Large intestine (tissue), 3 donors: ENCODE results near the gene SPATA9. TPM values are rescaled to one million over a fixed set of nuclear protein-coding genes. Genes with fewer than 3 reads are reported as not detected.

Experiments used
- DNase-seq, 2 donors: peaks; one replicate each; pipeline versions ENCODE4 v3.0.0 to v3.0.0-alpha.2; 2013
- H3K27ac ChIP-seq: one replicate; pipeline ENCODE4 v1.5.1; 2013; ENCODE audit warnings: low read length
- H3K27me3 ChIP-seq: 2 replicates; pipeline ENCODE4 v1.6.1; 2013; ENCODE audit warnings: low read length; ENCODE audit not compliant: control insufficient read depth, insufficient read depth
- H3K36me3 ChIP-seq: 2 replicates; pipeline ENCODE4 v1.6.1; 2013; ENCODE audit warnings: low read length; ENCODE audit not compliant: control insufficient read depth, insufficient read depth
- H3K4me1 ChIP-seq: one replicate; pipeline ENCODE4 v1.6.1; 2013; ENCODE audit warnings: low read length; ENCODE audit not compliant: control insufficient read depth, insufficient read depth
- H3K4me3 ChIP-seq: one replicate; pipeline ENCODE4 v1.5.1; 2013; ENCODE audit warnings: low read length
- H3K9me3 ChIP-seq: one replicate; pipeline ENCODE4 v1.6.1; 2013; ENCODE audit warnings: mild to moderate bottlenecking, low read depth, low read length, moderate library complexity; ENCODE audit not compliant: control insufficient read depth
- WGBS: methylation state at CpG from one replicate; pipeline ENCODE4 v1.1.5; 2013; ENCODE audit warnings: low lambda C conversion rate; ENCODE audit not compliant: insufficient coverage; 5-methylcytosine and 5-hydroxymethylcytosine counted together
- polyA plus RNA-seq: library from polyadenylated mRNA; unstranded; fragments of 120-200 nt; gene quantifications from one replicate; pipeline ENCODE4 v1.2.1, GENCODE V29; 2013

Gene SPATA9
- polyA plus RNA-seq, 1 donor, result 1.1 TPM

- Histone ChIP-seq H3K9me3 (no peaks in the 10 kb centered on the region), H3K36me3 (no peaks in the 10 kb centered on the region), H3K27me3 (no peaks in the 10 kb centered on the region), H3K27ac (no peak overlapping the region), H3K4me3 (no peak overlapping the region), H3K4me1 (no peaks in the 10 kb centered on the region)
- no peak for DNase-seq
- no CpG with 5 or more reads among the region's 1 CpG for WGBS
These were observed 11.0 kb downstream of the SPATA9 start for GRCh38 chr5:95671826-95672225.

DNA sequence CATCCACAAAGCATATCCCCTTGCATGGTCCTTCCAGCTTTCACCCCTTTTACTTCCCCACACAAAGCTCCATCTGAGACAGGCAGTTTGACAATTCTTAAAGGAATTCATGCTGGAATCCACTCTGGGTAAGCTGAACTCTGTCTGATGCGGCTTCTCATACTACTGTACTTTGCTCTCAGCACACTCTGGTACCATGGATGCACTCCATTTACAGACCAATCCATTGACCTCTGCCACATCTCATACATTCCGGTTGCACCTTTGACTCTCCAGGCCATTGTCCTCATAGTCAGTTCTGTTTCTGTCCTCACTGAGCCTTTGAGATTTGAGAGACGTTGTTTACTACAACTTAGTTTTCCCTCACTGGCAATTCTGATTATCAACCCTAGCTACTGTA, 12.2 kb downstream of the SPATA9 start:
- WGBS, result no CpG with 5 or more reads among the region's 3 CpGs
- no peak overlapping the region for H3K27ac ChIP-seq
- H3K4me1 ChIP-seq, result no peaks in the 10 kb centered on the region
- H3K9me3 ChIP-seq, result no peaks in the 10 kb centered on the region
- no peak overlapping the region for H3K4me3 ChIP-seq
- H3K27me3 ChIP-seq, result no peaks in the 10 kb centered on the region
- no peak for DNase-seq
- no peaks in the 10 kb centered on the region for H3K36me3 ChIP-seq

DNA sequence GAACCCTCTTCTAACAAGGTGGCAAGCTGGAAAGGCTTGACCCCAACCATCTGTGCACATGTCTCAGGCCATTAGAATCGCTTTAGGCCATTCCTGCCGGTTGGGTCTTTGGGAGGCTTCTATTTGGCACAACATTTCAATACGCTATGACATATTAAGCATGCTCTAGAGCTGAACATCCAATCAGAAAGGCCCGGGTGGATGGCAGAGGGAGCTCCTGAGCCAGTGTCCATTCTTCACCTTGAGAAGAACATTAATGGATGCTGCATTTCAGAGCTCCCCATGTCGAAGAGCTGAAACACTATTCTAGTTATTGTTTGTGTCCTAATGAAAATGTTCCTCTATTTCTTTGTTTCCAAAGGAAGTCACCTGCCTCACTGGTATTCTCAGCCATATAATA, 12.8 kb downstream of the SPATA9 start:
- H3K4me1 ChIP-seq, result no peaks in the 10 kb centered on the region
- H3K9me3 ChIP-seq, result no peaks in the 10 kb centered on the region
- no peak for DNase-seq
- peak overlapping the region; percentile 10 for H3K27ac ChIP-seq
- no peak overlapping the region for H3K4me3 ChIP-seq
- H3K36me3 ChIP-seq, result no peaks in the 10 kb centered on the region
- no peaks in the 10 kb centered on the region for H3K27me3 ChIP-seq
- WGBS, result no CpG with 5 or more reads among the region's 5 CpGs

DNA sequence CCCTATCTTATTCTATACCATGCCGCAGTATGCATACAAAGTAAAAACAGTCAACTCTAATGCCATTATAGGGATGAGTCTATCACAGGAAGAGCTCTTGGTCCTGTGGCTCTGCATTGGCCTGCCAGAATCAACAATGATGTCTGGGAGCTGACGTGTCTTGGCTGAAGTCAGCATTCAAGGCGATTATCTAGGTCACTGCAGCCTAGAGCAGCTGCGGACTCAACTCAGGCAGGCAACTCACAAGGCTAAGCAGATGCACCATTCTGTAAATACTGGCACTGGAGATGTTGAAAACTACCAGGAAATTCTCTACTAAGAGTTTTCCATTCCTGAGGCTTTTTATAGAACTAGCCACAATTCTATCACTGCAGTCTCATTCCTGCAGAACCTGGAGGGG, 13.3 kb downstream of the SPATA9 start:
- DNase-seq, result peak; percentile 33 to 51
- 100% methylated on average over 1 of the region's 4 CpGs for WGBS
- H3K36me3 ChIP-seq, result no peaks in the 10 kb centered on the region
- no peak overlapping the region for H3K4me3 ChIP-seq
- peak overlapping the region; percentile 10 for H3K27ac ChIP-seq
- H3K27me3 ChIP-seq, result no peaks in the 10 kb centered on the region
- H3K9me3 ChIP-seq, result no peaks in the 10 kb centered on the region
- H3K4me1 ChIP-seq, result no peaks in the 10 kb centered on the region

GRCh38 chr5:95668728-95669127, 14.1 kb downstream of the SPATA9 start:
- H3K27ac ChIP-seq, result no peak overlapping the region
- WGBS, result no CpG with 5 or more reads among the region's 1 CpG
- no peaks in the 10 kb centered on the region for H3K4me1 ChIP-seq
- no peaks in the 10 kb centered on the region for H3K36me3 ChIP-seq
- H3K4me3 ChIP-seq, result no peak overlapping the region
- H3K9me3 ChIP-seq, result no peaks in the 10 kb centered on the region
- H3K27me3 ChIP-seq, result no peaks in the 10 kb centered on the region
- no peak for DNase-seq

- no peaks in the 10 kb centered on the region for H3K36me3 ChIP-seq
- H3K9me3 ChIP-seq, result no peaks in the 10 kb centered on the region
- no peak for DNase-seq
- H3K27me3 ChIP-seq, result no peaks in the 10 kb centered on the region
- H3K27ac ChIP-seq, result no peak overlapping the region
- no peak overlapping the region for H3K4me3 ChIP-seq
- H3K4me1 ChIP-seq, result no peaks in the 10 kb centered on the region
These were observed 14.6 kb downstream of the SPATA9 start for GRCh38 chr5:95668216-95668615.

- Histone ChIP-seq H3K27me3 (no peaks in the 10 kb centered on the region), H3K4me1 (no peaks in the 10 kb centered on the region), H3K36me3 (no peaks in the 10 kb centered on the region), H3K4me3 (no peak overlapping the region), H3K9me3 (no peaks in the 10 kb centered on the region), H3K27ac (no peak overlapping the region)
- DNase-seq, result no peak
These were observed 15.1 kb downstream of the SPATA9 start for GRCh38 chr5:95667678-95668077.

GRCh38 chr5:95667061-95667618, 15.7 kb downstream of the SPATA9 start:
- no peaks in the 10 kb centered on the region for H3K4me1 ChIP-seq
- no peak overlapping the region for H3K27ac ChIP-seq
- no peaks in the 10 kb centered on the region for H3K27me3 ChIP-seq
- no peak for DNase-seq
- H3K4me3 ChIP-seq, result no peak overlapping the region
- H3K36me3 ChIP-seq, result no peaks in the 10 kb centered on the region
- WGBS, result no CpG with 5 or more reads among the region's 4 CpGs
- H3K9me3 ChIP-seq, result no peaks in the 10 kb centered on the region

GRCh38 chr5:95664204-95664786, 18.5 kb downstream of the SPATA9 start:
- Histone ChIP-seq H3K9me3 (no peaks in the 10 kb centered on the region), H3K4me3 (no peak overlapping the region), H3K36me3 (no peaks in the 10 kb centered on the region), H3K4me1 (no peaks in the 10 kb centered on the region), H3K27ac (no peak overlapping the region), H3K27me3 (no peaks in the 10 kb centered on the region)
- 14% methylated on average over 1 of the region's 3 CpGs for WGBS
- peak in 1 of 2 donors; percentile 47 for DNase-seq

DNA sequence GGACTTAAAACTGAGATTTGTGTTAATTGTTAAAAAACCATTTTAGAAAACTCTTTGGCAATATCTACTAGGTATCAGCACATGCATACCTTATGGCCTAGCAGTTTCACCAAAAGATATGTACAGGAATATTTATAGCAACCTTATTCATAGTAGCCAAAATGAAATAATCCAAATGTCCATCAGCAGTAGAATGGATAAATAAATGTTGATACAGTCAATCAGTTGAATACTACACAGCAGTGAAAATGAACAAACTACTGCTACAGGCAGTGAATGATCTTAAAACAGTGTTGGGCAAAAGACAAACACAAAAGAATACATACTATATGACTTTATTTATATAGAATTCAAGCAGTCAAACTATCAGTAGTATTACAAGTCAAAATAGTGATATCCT, 19.8 kb downstream of the SPATA9 start:
- H3K27me3 ChIP-seq, result no peaks in the 10 kb centered on the region
- H3K9me3 ChIP-seq, result no peaks in the 10 kb centered on the region
- H3K36me3 ChIP-seq, result no peaks in the 10 kb centered on the region
- H3K4me1 ChIP-seq, result no peaks in the 10 kb centered on the region
- H3K4me3 ChIP-seq, result no peak overlapping the region
- no peak for DNase-seq
- no peak overlapping the region for H3K27ac ChIP-seq

DNA sequence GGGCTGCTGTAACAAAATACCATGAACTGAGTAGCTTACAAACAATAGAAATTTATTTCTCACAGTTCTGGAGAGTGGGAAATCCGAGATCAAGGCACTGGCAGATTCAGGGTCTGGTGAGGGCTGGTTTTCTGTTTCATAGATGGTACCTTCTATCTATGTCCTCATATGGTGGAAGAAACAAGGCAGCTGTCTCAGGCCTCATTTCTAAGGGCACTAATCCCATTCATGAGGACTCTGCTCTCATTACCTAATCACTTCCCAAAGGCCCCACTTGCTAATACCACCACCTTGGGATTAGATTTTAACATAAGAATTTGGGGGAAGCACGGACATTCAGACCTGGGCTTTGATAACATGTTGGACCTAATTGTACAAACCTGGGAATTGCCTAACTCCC, 22.7 kb downstream of the SPATA9 start:
- Histone ChIP-seq H3K4me3 (no peak overlapping the region), H3K36me3 (no peaks in the 10 kb centered on the region), H3K4me1 (no peaks in the 10 kb centered on the region), H3K9me3 (no peaks in the 10 kb centered on the region), H3K27me3 (no peaks in the 10 kb centered on the region), H3K27ac (no peak overlapping the region)
- WGBS, result 100% methylated on average over 1 of the region's 2 CpGs
- no peak for DNase-seq
